KG1 (cell line): ENCODE data around the gene LENG1.
A peak's percentile ranks its signal among the peaks of the same experiment; 100 is the strongest.
"Not testable (repeated sequence)": the region's sequence is repeated elsewhere in the genome, so short reads cannot be mapped to it uniquely, and the experiment has no call there.

Source experiments
- DNase-seq: peaks from one replicate; lab custom pipeline; 2025; lab: John Stamatoyannopoulos, UW

LENG1 gene

GRCh38 chr19:54159352-54160181 lies at the start of gene LENG1:
LENG1 (minus strand) TSS chr19:54159721; CDS start chr19:54159695, 26 bp downstream.
- DNase-seq: peak; percentile 100

GRCh38 chr19:54208784-54209057 lies 49.2 kb upstream of the LENG1 start:
- no peak for DNase-seq

GRCh38 chr19:54207983-54208783 lies 48.7 kb upstream of the LENG1 start:
- DNase-seq: peak; percentile 91

- no peak for DNase-seq
Observed at GRCh38 chr19:54207676-54207982, 48.1 kb upstream of the LENG1 start.

- DNase-seq: not testable (repeated sequence)
Observed at GRCh38 chr19:54207193-54207592, 47.7 kb upstream of the LENG1 start.

- DNase-seq: no peak
Observed at GRCh38 chr19:54206831-54207177, 47.3 kb upstream of the LENG1 start.

- no peak for DNase-seq
Observed at GRCh38 chr19:54206030-54206830, 46.7 kb upstream of the LENG1 start.

GRCh38 chr19:54204767-54205468 lies 45.4 kb upstream of the LENG1 start:
- no peak for DNase-seq

- DNase-seq: no peak
Observed at GRCh38 chr19:54203151-54203611, 43.7 kb upstream of the LENG1 start.

GRCh38 chr19:54201980-54202379 lies 42.5 kb upstream of the LENG1 start:
- DNase-seq: no peak

GRCh38 chr19:54201172-54201701 lies 41.7 kb upstream of the LENG1 start:
- DNase-seq: no peak

GRCh38 chr19:54199401-54199800 lies 39.9 kb upstream of the LENG1 start:
- DNase-seq: no peak

- no peak for DNase-seq
Observed at GRCh38 chr19:54197121-54197520, 37.6 kb upstream of the LENG1 start.

- DNase-seq: no peak
Observed at GRCh38 chr19:54196536-54196935, 37.0 kb upstream of the LENG1 start.

- not testable (repeated sequence) for DNase-seq
Observed at GRCh38 chr19:54194463-54194862, 34.9 kb upstream of the LENG1 start.

GRCh38 chr19:54193011-54193410 lies 33.5 kb upstream of the LENG1 start:
- no peak for DNase-seq

GRCh38 chr19:54191811-54192453 lies 32.4 kb upstream of the LENG1 start:
- no peak for DNase-seq

GRCh38 chr19:54191011-54191810 lies 31.7 kb upstream of the LENG1 start, which contains the start of gene TSEN34:
TSEN34 (plus strand) TSS chr19:54191308; CDS start chr19:54191365, 57 bp downstream.
- peak; percentile 94 for DNase-seq

- peak; percentile 99 for DNase-seq
Observed at GRCh38 chr19:54190503-54191010, 31.0 kb upstream of the LENG1 start.
